ENCODE results near the gene PPP1R14C. TPM values are rescaled to one million over a fixed set of nuclear protein-coding genes. Genes with fewer than 3 reads are reported as not detected.

The PPP1R14C gene
- total and polyA plus RNA-seq, 10 donors, result 0.06 to 0.39 (median 0.18) TPM; not detected in 4

GRCh38 chr6:150149146-150149545 lies 6.3 kb downstream of the PPP1R14C start:
- 66 to 85% (median 74%) methylated on average over 6 of the region's 6 CpGs for WGBS, 5 donors

GRCh38 chr6:150150458-150150820 lies 7.6 kb downstream of the PPP1R14C start:
- H3K4me3 ChIP-seq, result no peak overlapping the region
- H3K27ac ChIP-seq, result no peak overlapping the region
- H3K4me1 ChIP-seq, result peaks cover 0 to 7% (median 3%) of the 10 kb centered on the region in 6 donors
- no peaks in the 10 kb centered on the region for H3K36me3 ChIP-seq
- 75 to 89% (median 80%) methylated on average over 2 of the region's 2 CpGs for WGBS, 5 donors
- DNase-seq, result no peak
- intact Hi-C loops (cut with DNase I; ENCODE audit: low total_unique reads), result no loop called here
- peaks cover 0 to 90% (median 30%) of the 10 kb centered on the region in 7 donors for H3K27me3 ChIP-seq (replicated peaks in 1 of 7)
- no peaks in the 10 kb centered on the region for H3K9me3 ChIP-seq
- TF ChIP-seq POLR2A (IDR thresholded peaks at IDR 0.05) (no peak), POLR2AphosphoS5 (IDR thresholded peaks at IDR 0.05) (no peak), CTCF (IDR thresholded peaks at IDR 0.05 in 8 of 11, conservative IDR thresholded peaks at IDR 0.05 in 3 of 11) (no peak)

More at GRCh38 chr6:150149146-150149545, 6.3 kb downstream of the PPP1R14C start:
- TF ChIP-seq CTCF (IDR thresholded peaks at IDR 0.05 in 8 of 11, conservative IDR thresholded peaks at IDR 0.05 in 3 of 11) (no peak), POLR2AphosphoS5 (IDR thresholded peaks at IDR 0.05) (no peak), POLR2A (IDR thresholded peaks at IDR 0.05) (no peak)
- H3K36me3 ChIP-seq, result no peaks in the 10 kb centered on the region
- no peak overlapping the region for H3K4me3 ChIP-seq
- DNase-seq, result no peak
- H3K9me3 ChIP-seq, result no peaks in the 10 kb centered on the region
- H3K27me3 ChIP-seq (replicated peaks in 1 of 7), result peaks cover 0 to 97% (median 43%) of the 10 kb centered on the region in 7 donors
- no peak overlapping the region for H3K27ac ChIP-seq
- peaks cover 0 to 17% (median 5%) of the 10 kb centered on the region in 6 donors for H3K4me1 ChIP-seq
- intact Hi-C loops (cut with DNase I; ENCODE audit: low total_unique reads), result no loop called here

- H3K4me1 ChIP-seq, result peaks cover 0 to 3% (median 0%) of the 10 kb centered on the region in 6 donors
- TF ChIP-seq POLR2AphosphoS5 (IDR thresholded peaks at IDR 0.05) (no peak), CTCF (IDR thresholded peaks at IDR 0.05 in 8 of 11, conservative IDR thresholded peaks at IDR 0.05 in 3 of 11) (no peak), POLR2A (IDR thresholded peaks at IDR 0.05) (no peak)
- H3K36me3 ChIP-seq, result no peaks in the 10 kb centered on the region
- no peak for DNase-seq
- no peak overlapping the region for H3K4me3 ChIP-seq
- no peaks in the 10 kb centered on the region for H3K9me3 ChIP-seq
- no peak overlapping the region for H3K27ac ChIP-seq
- H3K27me3 ChIP-seq (replicated peaks in 1 of 7), result peaks cover 0 to 84% (median 26%) of the 10 kb centered on the region in 7 donors
- WGBS, 5 donors, result 49 to 55% (median 52%) methylated on average over 12 of the region's 12 CpGs
- intact Hi-C loops (cut with DNase I; ENCODE audit: low total_unique reads), result no loop called here
Observed at GRCh38 chr6:150150821-150151646, 8.2 kb downstream of the PPP1R14C start.
